H1 (cell line): ENCODE results near the gene LTBP1. TPM values are rescaled to one million over a fixed set of nuclear protein-coding genes. Genes with fewer than 3 reads are reported as not detected.

Source experiments
- CTCF ChIA-PET: fragments of 300-600 bp; sonication (Branson Sonifier 250); formaldehyde crosslinking; loops from one replicate; lab custom pipeline; 2021; ENCODE audit not compliant: partially characterized antibody; lab: Charles Lee
- POLR2A ChIA-PET: fragments of 300-600 bp; sonication (Branson Sonifier 250); formaldehyde crosslinking; loops from one replicate; lab custom pipeline; 2021; ENCODE audit warnings: inconsistent platforms; ENCODE audit not compliant: partially characterized antibody; lab: Charles Lee
- DNase-seq, 2 experiments: peaks; one replicate each; pipeline versions ENCODE4 v3.0.0 to v3.0.0-alpha.2; 2010 to 2022; ENCODE audit warnings: low spot score in 2 of 2, low read depth in 1 of 2, mixed read lengths in 1 of 2
- FAIRE-seq: peaks from 2 replicates; lab custom pipeline; 2011; peaks lifted over from hg19 to GRCh38; lab: Jason Lieb, UNC
- H2AFZ ChIP-seq: 2 replicates; pipeline ENCODE4 v1.8.1; 2012; ENCODE audit warnings: low read length, inconsistent platforms
- H2AK5ac ChIP-seq: 2 replicates; pipeline ENCODE4 v1.6.1; 2013; ENCODE audit warnings: low read depth, low read length
- H2BK120ac ChIP-seq: replicated peaks from 2 replicates; pipeline ENCODE3; 2013; ENCODE audit warnings: low read depth, low read length, inconsistent platforms
- H2BK12ac ChIP-seq: 2 replicates; pipeline ENCODE4 v1.6.1; 2013; ENCODE audit warnings: low read depth, low read length
- H2BK15ac ChIP-seq: 2 replicates; pipeline ENCODE4 v1.6.1; 2013; ENCODE audit warnings: low read length
- H2BK20ac ChIP-seq: 2 replicates; pipeline ENCODE4 v1.6.1; 2013; ENCODE audit warnings: low read length
- H2BK5ac ChIP-seq: 2 replicates; pipeline ENCODE4 v1.6.1; 2013; ENCODE audit warnings: low read depth, low read length
- H3K14ac ChIP-seq: 2 replicates; pipeline ENCODE4 v1.6.1; 2013; ENCODE audit warnings: inconsistent platforms; ENCODE audit not compliant: insufficient read length
- H3K18ac ChIP-seq: 2 replicates; pipeline ENCODE4 v1.6.1; 2013; ENCODE audit warnings: low read length; ENCODE audit errors: extremely low read depth
- H3K23ac ChIP-seq: 2 replicates; pipeline ENCODE4 v1.6.1; 2013; ENCODE audit warnings: inconsistent platforms; ENCODE audit not compliant: insufficient read length
- H3K23me2 ChIP-seq: 2 replicates; pipeline ENCODE4 v1.6.1; 2013; ENCODE audit warnings: low read depth, low read length
- H3K27ac ChIP-seq: 2 replicates; pipeline ENCODE4 v1.6.1; 2011; ENCODE audit warnings: low read depth, low read length, inconsistent platforms
- H3K27me3 ChIP-seq, 4 experiments: replicated peaks in 1 of 4; 1 replicate in 1 of 4; 2 replicates in 3 of 4; pipeline versions ENCODE4 v1.6.1 to v1.8.1; 2011 to 2013; ENCODE audit warnings: low read length in 3 of 4, mild to moderate bottlenecking in 3 of 4, inconsistent platforms in 2 of 4, mixed read lengths in 2 of 4, moderate library complexity in 1 of 4; ENCODE audit not compliant: control insufficient read depth in 3 of 4, insufficient read depth in 3 of 4; ENCODE audit errors: extremely low read depth in 1 of 4
- H3K36me3 ChIP-seq, 4 experiments: 2 replicates each; pipeline versions ENCODE4 v1.6.1 to v1.8.1; 2011 to 2013; ENCODE audit warnings: mild to moderate bottlenecking in 4 of 4, low read length in 3 of 4, moderate library complexity in 2 of 4, control low read depth in 1 of 4, inconsistent platforms in 1 of 4; ENCODE audit not compliant: insufficient read depth in 4 of 4, control insufficient read depth in 2 of 4
- H3K4ac ChIP-seq: replicated peaks from 2 replicates; pipeline ENCODE3; 2013; ENCODE audit warnings: low read length, low read depth, mixed read lengths, inconsistent platforms; ENCODE audit not compliant: insufficient read length
- H3K4me1 ChIP-seq, 4 experiments: replicated peaks in 1 of 4; 1 replicate in 1 of 4; 2 replicates in 3 of 4; pipeline versions ENCODE4 v1.6.1 to v1.8.1; 2011 to 2013; ENCODE audit warnings: low read length in 3 of 4, inconsistent platforms in 2 of 4, mixed read lengths in 1 of 4; ENCODE audit not compliant: insufficient read depth in 4 of 4, control insufficient read depth in 3 of 4
- H3K4me2 ChIP-seq, 2 experiments: 2 replicates each; pipeline versions ENCODE4 v1.6.1 to v1.8.1; 2011 to 2013; ENCODE audit warnings: low read depth in 2 of 2, low read length in 2 of 2, control low read depth in 1 of 2, inconsistent platforms in 1 of 2, mild to moderate bottlenecking in 1 of 2; ENCODE audit not compliant: insufficient read depth in 1 of 2
- H3K4me3 ChIP-seq, 4 experiments: fragments of 200-600, 300-600 bp in 1 of 4; sonication (generic), shearing (Covaris generic), sonication (Bioruptor Twin) in 1 of 4; 2 replicates each; pipeline versions ENCODE4 v1.5.1 to v1.8.1; 2011 to 2016; ENCODE audit warnings: low read length in 4 of 4, low read depth in 3 of 4, control low read depth in 2 of 4, inconsistent platforms in 2 of 4, mild to moderate bottlenecking in 2 of 4, mixed read lengths in 1 of 4, moderate library complexity in 1 of 4; ENCODE audit not compliant: insufficient read depth in 2 of 4; ENCODE audit errors: extremely low read depth in 1 of 4
- H3K56ac ChIP-seq: replicated peaks from 2 replicates; pipeline ENCODE3; 2013; ENCODE audit warnings: low read depth, mild to moderate bottlenecking, mixed read lengths, low read length, inconsistent platforms; ENCODE audit not compliant: insufficient read length
- H3K79me1 ChIP-seq: 2 replicates; pipeline ENCODE4 v1.6.1; 2013; ENCODE audit warnings: low read depth, low read length, control low read depth
- H3K79me2 ChIP-seq, 2 experiments: 2 replicates each; pipeline versions ENCODE4 v1.6.1 to v1.8.1; 2012 to 2013; ENCODE audit warnings: low read length in 2 of 2, mild to moderate bottlenecking in 2 of 2, inconsistent platforms in 1 of 2; ENCODE audit not compliant: insufficient read depth in 2 of 2, control insufficient read depth in 1 of 2
- H3K9ac ChIP-seq, 4 experiments: replicated peaks in 1 of 4; 1 replicate in 1 of 4; 2 replicates in 3 of 4; pipeline versions ENCODE4 v1.6.1 to v1.8.1; 2011 to 2013; ENCODE audit warnings: low read depth in 3 of 4, low read length in 3 of 4, control low read depth in 2 of 4, mild to moderate bottlenecking in 2 of 4, moderate library complexity in 2 of 4, inconsistent platforms in 1 of 4; ENCODE audit errors: extremely low read depth in 1 of 4
- H3K9me3 ChIP-seq, 2 experiments: 2 replicates each; pipeline versions ENCODE4 v1.6.1 to v1.8.1; 2012 to 2013; ENCODE audit warnings: mild to moderate bottlenecking in 2 of 2, moderate library complexity in 2 of 2, control low read depth in 1 of 2, inconsistent platforms in 1 of 2, low read depth in 1 of 2, low read length in 1 of 2, mixed read lengths in 1 of 2; ENCODE audit not compliant: insufficient read depth in 2 of 2
- H4K20me1 ChIP-seq, 2 experiments: replicated peaks in 1 of 2; 2 replicates each; pipeline versions ENCODE3 to v1.8.1; 2011 to 2013; ENCODE audit warnings: inconsistent platforms in 2 of 2, low read length in 2 of 2, mild to moderate bottlenecking in 1 of 2; ENCODE audit not compliant: insufficient read depth in 2 of 2, control insufficient read depth in 1 of 2
- H4K5ac ChIP-seq: 2 replicates; pipeline ENCODE4 v1.6.1; 2013; ENCODE audit warnings: low read length, low read depth, mixed read lengths, inconsistent platforms; ENCODE audit not compliant: insufficient read length
- H4K8ac ChIP-seq: 2 replicates; pipeline ENCODE4 v1.8.0; 2013; ENCODE audit warnings: mild to moderate bottlenecking, moderate library complexity, low read length, inconsistent platforms; ENCODE audit not compliant: insufficient read depth; ENCODE audit errors: extremely low read depth
- H4K91ac ChIP-seq: replicated peaks from 2 replicates; pipeline ENCODE3; 2013; ENCODE audit warnings: low read length, mixed read lengths, inconsistent platforms; ENCODE audit not compliant: insufficient read length
- ASH2L ChIP-seq: fragments of 200-600, 300-600 bp; sonication (generic); IDR thresholded peaks from one replicate; pipeline ENCODE4 v1.7.1; 2017; ENCODE audit warnings: low read length
- BACH1 ChIP-seq: IDR thresholded peaks from 2 replicates; pipeline ENCODE4 v1.6.1; 2012; ENCODE audit warnings: low read length, improper control_type of control experiment
- CBX8 ChIP-seq: fragments of 300-800, 300-1000 bp; sonication (generic); IDR thresholded peaks from 2 replicates; pipeline ENCODE4 v1.7.1; 2016; ENCODE audit warnings: low read depth, low read length, borderline replicate concordance
- EGR1 ChIP-seq: IDR thresholded peaks from 2 replicates; pipeline ENCODE4 v1.6.1; 2011; ENCODE audit warnings: low read depth, low read length, borderline replicate concordance
- FOSL1 ChIP-seq: IDR thresholded peaks from 2 replicates; pipeline ENCODE4 v1.6.1; 2011; ENCODE audit warnings: mild to moderate bottlenecking, low read depth, low read length, moderate library complexity; ENCODE audit not compliant: insufficient read depth
- GABPA ChIP-seq: IDR thresholded peaks from 2 replicates; pipeline ENCODE4 v1.6.1; 2011; ENCODE audit warnings: mild to moderate bottlenecking, low read length, moderate library complexity, borderline replicate concordance; ENCODE audit not compliant: insufficient read depth
- HDAC6 ChIP-seq: IDR thresholded peaks from one replicate; pipeline ENCODE4 v1.7.1; 2012; ENCODE audit warnings: low read depth, mild to moderate bottlenecking, inconsistent platforms, low read length, moderate library complexity
- POLR2A ChIP-seq, 2 experiments: IDR thresholded peaks; 1 replicate in 1 of 2; 2 replicates in 1 of 2; pipeline ENCODE4 v1.6.1; 2011; ENCODE audit warnings: low read depth in 2 of 2, low read length in 2 of 2, mild to moderate bottlenecking in 2 of 2; ENCODE audit errors: control extremely low read depth in 1 of 2
- RBBP5 ChIP-seq: IDR thresholded peaks from 2 replicates; pipeline ENCODE4 v1.7.1; 2012; ENCODE audit warnings: low read depth, mild to moderate bottlenecking, inconsistent platforms, low read length, moderate library complexity, borderline replicate concordance
- SP4 ChIP-seq: IDR thresholded peaks from 2 replicates; pipeline ENCODE4 v1.6.1; 2012; ENCODE audit warnings: low read length, inconsistent platforms
- TBP ChIP-seq: IDR thresholded peaks from 2 replicates; pipeline ENCODE4 v1.6.1; 2011; ENCODE audit warnings: low read depth, low read length, improper control_type of control experiment
- ZNF274 ChIP-seq: IDR thresholded peaks from 2 replicates; pipeline ENCODE4 v1.7.0; 2012; ENCODE audit warnings: low read length, borderline replicate concordance; ENCODE audit errors: extremely low read depth
- WGBS, 2 experiments: shearing (Covaris generic) in 1 of 2; methylation state at CpG; one replicate each; pipeline versions ENCODE4 v1.1.6 to v1.1.7; 2013 to 2015; ENCODE audit warnings: low lambda C conversion rate in 2 of 2, mixed read lengths in 2 of 2, inconsistent platforms in 1 of 2, low coverage in 1 of 2, missing lambda C conversion rate in 1 of 2; ENCODE audit not compliant: insufficient replicate concordance in 2 of 2, insufficient coverage in 1 of 2, insufficient read length in 1 of 2; ENCODE audit errors: extremely low coverage in 1 of 2, missing lambda C conversion rate in 1 of 2; 5-methylcytosine and 5-hydroxymethylcytosine counted together
- polyA plus RNA-seq, 7 experiments: library from polyadenylated mRNA; depleted of rRNA in 3 of 7; stranded (reverse) in 5 of 7; unstranded in 2 of 7; fragments of >200 nt in 5 of 7; fragments of 200-250 nt in 2 of 7; gene quantifications; 1 replicate in 5 of 7; 2 replicates in 1 of 7; 4 replicates in 1 of 7; pipeline versions ENCODE4 v1.2.1 to v1.2.3, GENCODE V29; 2011 to 2013; ENCODE audit warnings: missing spikeins in 2 of 7, mixed read lengths in 2 of 7
- total RNA-seq: library from RNA; stranded (reverse); fragmentation: NEBNext Ultra II Directional; extraction: Animal tissue kit (Norgen Biotek cat#: 25700); gene quantifications from 2 replicates; pipeline ENCODE4 v1.2.1, GENCODE V29; 2021
- TF ChIP-seq, protein P1 (sequence below): IDR thresholded peaks from 2 replicates; pipeline ENCODE4 v1.6.1; 2012; ENCODE audit warnings: inconsistent platforms

LTBP1 gene
- total and polyA plus RNA-seq, 2 of the 8 experiments (the other 6 are each of a cell fraction or from before 2014, with no cell fraction given) = 15.4 to 24.7 TPM

DNA sequence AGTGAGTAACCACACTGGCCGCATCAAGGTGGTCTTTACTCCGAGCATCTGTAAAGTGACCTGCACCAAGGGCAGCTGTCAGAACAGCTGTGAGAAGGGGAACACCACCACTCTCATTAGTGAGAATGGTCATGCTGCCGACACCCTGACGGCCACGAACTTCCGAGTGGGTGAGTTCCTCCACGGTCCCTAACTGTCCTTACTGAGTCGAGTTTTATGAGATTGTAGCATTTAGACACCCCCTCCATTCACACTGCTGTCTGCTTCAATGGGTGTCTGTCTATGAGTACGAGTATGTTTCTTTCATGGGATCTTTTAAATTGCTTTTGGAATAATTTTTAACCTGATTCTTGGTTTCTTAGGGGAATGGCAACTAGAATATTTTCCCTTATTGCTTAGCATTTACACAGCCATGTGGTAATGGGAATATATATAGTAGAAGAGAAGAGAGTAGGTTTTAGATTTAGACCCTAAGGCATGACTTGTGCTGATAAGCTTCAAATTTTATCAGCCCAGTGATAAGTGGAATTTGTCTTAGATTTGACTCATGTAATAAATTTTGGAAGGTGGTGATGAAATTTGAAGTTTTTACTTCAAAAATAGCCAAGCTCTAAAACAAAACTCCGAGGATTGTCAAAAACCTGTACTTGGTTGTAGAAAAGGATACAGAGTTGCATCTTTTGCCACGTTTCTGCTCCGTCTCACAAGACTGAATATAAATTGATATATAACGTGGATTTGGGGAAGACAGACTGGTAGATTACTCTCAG, 188.2 kb downstream of the LTBP1 start:
- no peaks in the 10 kb centered on the region for H3K79me1 ChIP-seq
- H3K56ac ChIP-seq = no peak overlapping the region
- H2BK15ac ChIP-seq = no peak overlapping the region
- H3K27ac ChIP-seq = no peak overlapping the region
- 89% methylated on average over 13 of the region's 13 CpGs; no CpG with 5 or more reads in 1 of the 2 experiments for WGBS, 2 experiments
- H3K4me1 ChIP-seq = peaks cover 0 to 7% (median 4%) of the 10 kb centered on the region in 4 experiments; a peak in 2 of 7 replicates
- H4K5ac ChIP-seq = no peak overlapping the region
- no peak overlapping the region for H3K23ac ChIP-seq
- no peak overlapping the region for H3K4me3 ChIP-seq
- H3K4ac ChIP-seq = no peak overlapping the region
- ChIA-PET CTCF (no interaction called here), POLR2A (no interaction called here)
- H4K20me1 ChIP-seq = no peaks in the 10 kb centered on the region
- no peaks in the 10 kb centered on the region for H3K27me3 ChIP-seq
- FAIRE-seq = no peak
- no peak overlapping the region for H3K4me2 ChIP-seq
- no peak overlapping the region for H4K91ac ChIP-seq
- H3K23me2 ChIP-seq = no peaks in the 10 kb centered on the region
- no peak overlapping the region for H2AK5ac ChIP-seq
- no peak overlapping the region; the same call in 1 of the 2 replicates for H2BK5ac ChIP-seq
- no peaks in the 10 kb centered on the region for H3K9me3 ChIP-seq
- no peak overlapping the region for H3K14ac ChIP-seq
- no peak overlapping the region for H4K8ac ChIP-seq
- no peak overlapping the region for H3K18ac ChIP-seq
- no peak overlapping the region for H2BK12ac ChIP-seq
- no peak overlapping the region for H2BK120ac ChIP-seq
- no peak overlapping the region for H2AFZ ChIP-seq
- no peaks in the 10 kb centered on the region for H3K79me2 ChIP-seq
- no peak for DNase-seq
- no peaks in the 10 kb centered on the region for H3K36me3 ChIP-seq
- H3K9ac ChIP-seq = no peak overlapping the region
- H2BK20ac ChIP-seq = no peak overlapping the region
- TF ChIP-seq FOSL1 (no peak), BACH1 (no peak), EGR1 (no peak), SP4 (no peak), GABPA (no peak), CBX8 (no peak), ZNF274 (no peak), POLR2A (IDR thresholded peaks at IDR 0.05; ENCODE audit: control extremely low read depth in 1 of 2, low read depth in 2 of 2, low read length in 2 of 2) (no peak), ASH2L (no peak), HDAC6 (no peak), RBBP5 (no peak), TBP (no peak)
- TF ChIP-seq, protein P1, sequence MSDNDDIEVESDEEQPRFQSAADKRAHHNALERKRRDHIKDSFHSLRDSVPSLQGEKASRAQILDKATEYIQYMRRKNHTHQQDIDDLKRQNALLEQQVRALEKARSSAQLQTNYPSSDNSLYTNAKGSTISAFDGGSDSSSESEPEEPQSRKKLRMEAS = no peak
